Cardiac fibroblast (primary cell): ENCODE results near the gene MTX1.
"Not testable (repeated sequence)": the region's sequence is repeated elsewhere in the genome, so short reads cannot be mapped to it uniquely, and the experiment has no call there.

Experiments
- DNase-seq, 2 donors: peaks; one replicate each; pipeline versions ENCODE4 v3.0.0 to v3.0.0-alpha.2; 2010; ENCODE audit warnings: low read depth in 2 of 2
- H3K4me3 ChIP-seq, 2 donors: replicated peaks in 1 of 2; 1 replicate in 1 of 2; 2 replicates in 1 of 2; pipeline ENCODE4 v1.5.1; 2011; ENCODE audit warnings: low read depth in 2 of 2, low read length in 2 of 2, mild to moderate bottlenecking in 2 of 2, moderate library complexity in 1 of 2
- TF ChIP-seq, protein P1 (sequence below): IDR thresholded peaks from one replicate; pipeline ENCODE4 v1.5.1; 2011; ENCODE audit warnings: low read depth, mild to moderate bottlenecking, low read length, inconsistent platforms

Gene MTX1

DNA sequence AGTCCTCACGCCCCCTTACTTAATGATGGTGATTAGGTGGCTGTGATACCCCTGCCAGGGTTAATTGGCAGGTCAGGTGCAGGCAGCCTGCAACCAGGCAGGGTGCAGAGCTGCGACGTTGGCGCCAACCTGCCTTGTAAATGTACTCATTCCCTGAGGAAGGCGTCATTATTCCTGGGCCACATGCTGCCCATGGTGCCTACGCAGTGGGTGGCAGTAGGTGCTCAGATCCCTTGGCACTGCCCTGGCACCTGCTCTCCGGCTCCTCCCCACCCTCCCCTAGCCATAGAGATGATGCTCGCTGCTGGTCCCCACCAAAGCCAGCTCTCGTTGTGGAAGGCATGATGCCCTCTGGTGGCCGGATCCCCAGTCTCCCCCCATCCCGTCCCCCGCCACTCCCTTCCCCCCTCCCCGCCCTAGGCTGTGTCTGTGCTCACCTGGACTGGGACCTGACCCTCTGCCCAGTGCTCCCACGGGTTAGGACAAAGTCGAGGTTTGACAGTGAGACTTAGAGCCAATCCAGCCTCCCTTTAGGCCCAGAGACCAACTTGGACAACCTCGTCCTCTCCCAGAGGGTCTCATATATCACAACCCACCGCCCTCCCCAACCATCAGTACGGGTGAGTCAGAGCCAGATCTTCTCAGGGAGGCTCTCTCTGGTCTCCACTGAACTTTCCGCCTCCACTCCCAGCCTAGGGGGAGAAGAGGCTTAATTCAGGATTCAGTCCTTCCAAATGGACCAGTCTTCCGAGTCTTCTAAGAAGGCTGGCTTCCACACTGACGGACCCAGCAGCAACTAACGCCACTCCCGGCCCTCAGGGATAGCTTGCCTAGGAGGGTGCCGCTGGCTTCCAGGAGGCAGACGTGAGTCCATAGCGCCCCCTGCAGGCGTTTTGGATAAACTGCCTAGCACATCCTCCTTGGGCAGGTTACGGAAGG is 41.1 kb upstream of the MTX1 start:
- H3K4me3 ChIP-seq: no peak overlapping the region
- peak; percentile 88 to 90 for DNase-seq
- TF ChIP-seq, protein P1, sequence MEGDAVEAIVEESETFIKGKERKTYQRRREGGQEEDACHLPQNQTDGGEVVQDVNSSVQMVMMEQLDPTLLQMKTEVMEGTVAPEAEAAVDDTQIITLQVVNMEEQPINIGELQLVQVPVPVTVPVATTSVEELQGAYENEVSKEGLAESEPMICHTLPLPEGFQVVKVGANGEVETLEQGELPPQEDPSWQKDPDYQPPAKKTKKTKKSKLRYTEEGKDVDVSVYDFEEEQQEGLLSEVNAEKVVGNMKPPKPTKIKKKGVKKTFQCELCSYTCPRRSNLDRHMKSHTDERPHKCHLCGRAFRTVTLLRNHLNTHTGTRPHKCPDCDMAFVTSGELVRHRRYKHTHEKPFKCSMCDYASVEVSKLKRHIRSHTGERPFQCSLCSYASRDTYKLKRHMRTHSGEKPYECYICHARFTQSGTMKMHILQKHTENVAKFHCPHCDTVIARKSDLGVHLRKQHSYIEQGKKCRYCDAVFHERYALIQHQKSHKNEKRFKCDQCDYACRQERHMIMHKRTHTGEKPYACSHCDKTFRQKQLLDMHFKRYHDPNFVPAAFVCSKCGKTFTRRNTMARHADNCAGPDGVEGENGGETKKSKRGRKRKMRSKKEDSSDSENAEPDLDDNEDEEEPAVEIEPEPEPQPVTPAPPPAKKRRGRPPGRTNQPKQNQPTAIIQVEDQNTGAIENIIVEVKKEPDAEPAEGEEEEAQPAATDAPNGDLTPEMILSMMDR: peak; percentile 91

DNA sequence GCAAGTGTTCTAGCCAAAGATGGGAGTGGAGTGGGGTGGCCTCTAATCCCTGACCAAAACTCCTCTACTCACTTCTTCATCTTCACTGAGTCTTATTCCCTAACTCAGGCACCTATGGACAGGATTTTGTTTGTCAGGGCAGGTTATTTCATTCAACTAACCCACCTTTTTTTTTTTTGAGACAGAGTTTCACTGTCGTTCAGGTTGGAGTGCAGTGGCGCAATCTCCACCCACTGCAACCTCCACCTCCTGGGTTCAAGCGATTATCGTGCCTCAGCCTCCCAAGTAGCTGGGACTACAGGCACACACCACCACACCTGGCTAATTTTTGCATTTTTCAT is 40.4 kb upstream of the MTX1 start:
- DNase-seq, H3K4me3 ChIP-seq: not testable (repeated sequence)

DNA sequence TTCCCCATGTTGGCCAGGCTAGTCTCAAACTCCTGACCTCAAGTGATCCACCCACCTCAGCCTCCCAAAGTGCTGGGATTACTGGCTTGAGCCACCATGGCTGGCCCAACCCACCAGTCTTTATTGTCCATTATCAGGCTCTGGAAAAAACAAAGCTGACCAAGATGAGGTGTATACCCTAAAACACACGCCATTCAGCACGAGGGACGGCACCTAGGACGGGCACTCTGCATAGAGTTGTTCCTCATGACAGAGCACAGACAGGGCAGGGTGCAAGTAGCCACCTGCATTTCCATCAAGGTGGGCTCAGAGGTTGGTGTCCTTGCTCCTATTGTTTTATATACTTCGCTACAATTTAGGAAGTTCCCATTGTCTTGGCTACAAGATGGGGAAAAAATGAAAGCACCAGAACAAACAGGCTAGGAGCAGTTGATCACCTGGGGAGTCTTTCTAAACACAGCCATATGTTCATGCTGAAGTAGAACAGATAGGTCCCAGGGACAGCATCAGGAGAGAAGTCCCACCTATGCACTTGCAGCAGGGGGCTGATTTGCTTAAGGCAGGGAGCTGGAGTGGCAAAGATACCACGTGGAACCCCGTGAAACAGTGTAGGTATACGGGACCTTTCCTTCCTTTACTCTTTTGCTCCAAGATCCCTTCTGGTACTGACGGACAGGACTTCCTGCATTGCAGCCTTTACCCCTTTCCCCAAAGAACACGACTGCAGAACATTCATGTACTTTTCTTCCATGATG is 39.9 kb upstream of the MTX1 start:
- no peak for DNase-seq
- TF ChIP-seq, protein P1: no peak
- H3K4me3 ChIP-seq: no peak overlapping the region

DNA sequence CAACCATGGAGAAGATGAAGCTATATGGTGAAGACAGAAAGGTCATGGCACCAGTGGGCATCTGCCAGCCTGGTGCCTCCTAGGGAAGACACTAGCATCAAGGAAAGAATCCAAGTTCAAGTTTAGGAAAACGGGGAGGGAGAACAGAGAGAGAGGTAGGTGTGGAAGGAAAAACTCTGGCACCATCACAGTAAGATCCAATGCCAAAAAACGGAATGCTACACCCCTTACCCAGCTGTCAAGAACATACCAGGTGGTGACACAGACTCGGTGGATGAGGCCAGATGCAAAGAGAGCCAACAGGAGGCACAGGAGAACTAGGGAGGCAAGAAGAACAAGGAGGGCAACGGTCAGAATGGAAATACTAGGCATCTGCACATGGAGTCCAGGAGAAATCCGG is 39.0 kb upstream of the MTX1 start:
- DNase-seq: no peak
- TF ChIP-seq, protein P1: no peak
- no peak overlapping the region for H3K4me3 ChIP-seq

DNA sequence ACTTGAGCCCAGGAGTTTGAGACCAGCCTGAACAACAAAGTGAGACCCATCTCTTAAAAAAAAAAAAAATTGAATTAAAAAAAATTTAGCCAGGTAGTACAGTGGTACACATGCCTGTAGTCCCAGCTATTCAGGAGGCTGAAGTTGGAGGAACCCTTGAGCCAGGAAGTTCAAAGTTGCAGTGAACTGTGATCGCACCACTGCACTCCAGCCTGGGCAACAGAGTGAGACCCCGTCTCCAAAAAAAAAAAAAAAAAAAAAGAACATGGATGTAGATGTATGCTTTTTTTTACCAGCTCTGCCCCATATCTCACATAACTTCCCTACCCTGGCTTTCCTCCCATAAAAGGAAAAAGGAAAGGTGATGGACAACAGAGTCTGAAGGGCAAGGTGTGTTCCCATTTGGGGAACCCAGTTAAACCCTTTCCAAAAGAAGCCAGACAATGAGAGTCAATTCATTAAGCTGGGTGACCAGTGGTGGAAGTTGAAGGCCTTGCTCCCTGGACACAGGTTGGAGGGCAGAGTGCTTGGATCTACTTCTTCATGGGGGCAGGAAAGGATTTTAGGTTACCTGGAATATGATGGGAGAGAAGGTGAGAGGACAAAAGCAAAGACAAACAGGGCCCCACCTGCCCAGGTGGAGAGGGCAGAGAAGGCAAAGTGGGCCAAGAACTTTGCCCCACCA is 38.3 kb upstream of the MTX1 start:
- H3K4me3 ChIP-seq: no peak overlapping the region
- TF ChIP-seq, protein P1: no peak
- no peak for DNase-seq

DNA sequence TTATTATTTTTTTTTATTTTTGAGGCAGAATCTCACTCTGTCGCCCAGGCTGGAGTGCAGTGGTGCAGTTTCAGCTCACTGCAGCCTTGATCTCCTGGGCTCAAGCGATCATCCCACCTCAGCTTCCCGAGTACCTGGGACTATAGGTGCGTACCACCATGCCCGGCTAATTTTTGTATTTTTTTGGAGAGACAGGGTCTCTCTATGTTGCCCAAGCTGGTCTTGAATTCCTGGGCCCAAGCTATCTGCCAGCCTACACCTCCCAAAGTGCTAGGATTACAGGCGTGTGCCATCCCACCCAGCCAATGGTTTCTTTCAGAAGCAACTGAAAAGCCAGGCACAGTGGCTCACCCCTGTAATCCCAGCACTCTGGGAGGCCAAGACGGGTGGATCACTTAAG is 37.7 kb upstream of the MTX1 start:
- no peak overlapping the region for H3K4me3 ChIP-seq
- no peak for DNase-seq
- TF ChIP-seq, protein P1: no peak
